Karpas-422 (cell line): ENCODE results near the gene PDE1C. TPM values are rescaled to one million over a fixed set of nuclear protein-coding genes. Genes with fewer than 3 reads are reported as not detected.
"Not testable (repeated sequence)": the region's sequence is repeated elsewhere in the genome, so short reads cannot be mapped to it uniquely, and the experiment has no call there.

Experiments
- DNase-seq: peaks from one replicate; pipeline ENCODE4 v3.0.0-alpha.2; 2015
- H2AFZ ChIP-seq: fragments of 200-600 bp; sonication (generic); 2 replicates; pipeline ENCODE4 v1.6.1; 2014; ENCODE audit warnings: antibody characterized with exemption, low read length, mixed read lengths
- H3K27ac ChIP-seq: fragments of 200-600 bp; sonication (generic); 2 replicates; pipeline ENCODE4 v1.5.1; 2014; ENCODE audit warnings: mild to moderate bottlenecking, low read length, moderate library complexity
- H3K27me3 ChIP-seq: fragments of 200-600 bp; sonication (generic); 2 replicates; pipeline ENCODE4 v1.6.1; 2014; ENCODE audit warnings: low read length, mixed read lengths
- H3K36me3 ChIP-seq: fragments of 200-600 bp; sonication (generic); 2 replicates; pipeline ENCODE4 v1.6.1; 2014; ENCODE audit warnings: low read length, mixed read lengths; ENCODE audit not compliant: insufficient read depth
- H3K4me1 ChIP-seq: fragments of 200-600 bp; sonication (generic); 2 replicates; pipeline ENCODE4 v1.6.1; 2014; ENCODE audit warnings: mild to moderate bottlenecking, low read length, mixed read lengths
- H3K4me2 ChIP-seq: fragments of 200-600 bp; sonication (generic); 2 replicates; pipeline ENCODE4 v1.6.1; 2014; ENCODE audit warnings: low read length, low read depth, mild to moderate bottlenecking; ENCODE audit not compliant: poor library complexity, severe bottlenecking
- H3K4me3 ChIP-seq: fragments of 200-600 bp; sonication (generic); 2 replicates; pipeline ENCODE4 v1.5.1; 2014; ENCODE audit warnings: mild to moderate bottlenecking, antibody characterized with exemption, low read length, mixed read lengths
- H3K79me2 ChIP-seq: fragments of 200-600 bp; sonication (generic); 2 replicates; pipeline ENCODE4 v1.6.1; 2014; ENCODE audit warnings: mild to moderate bottlenecking, low read length, mixed read lengths
- H3K9ac ChIP-seq: fragments of 200-600 bp; sonication (generic); 2 replicates; pipeline ENCODE4 v1.6.0; 2014; ENCODE audit warnings: low read length
- H3K9me2 ChIP-seq: fragments of 200-600 bp; sonication (generic), shearing (Covaris generic); replicated peaks from 2 replicates; pipeline ENCODE4 v1.6.0; 2014; ENCODE audit warnings: mild to moderate bottlenecking, low read length, moderate library complexity; ENCODE audit not compliant: insufficient read depth
- H3K9me3 ChIP-seq: fragments of 300-700, 200-600 bp; sonication (generic); 2 replicates; pipeline ENCODE4 v1.6.1; 2014; ENCODE audit warnings: low read length, mixed read lengths
- H4K20me1 ChIP-seq: fragments of 200-600 bp; sonication (generic); 2 replicates; pipeline ENCODE4 v1.6.1; 2014; ENCODE audit warnings: mild to moderate bottlenecking, antibody characterized with exemption, low read length, low read depth; ENCODE audit not compliant: insufficient read depth
- total RNA-seq: library from RNA; depleted of rRNA; stranded (reverse); fragments of >200 nt; shearing (Covaris generic); gene quantifications from 2 replicates; pipeline ENCODE4 v1.2.3, GENCODE V29; 2014; ENCODE audit warnings: low replicate concordance

The PDE1C gene
- total RNA-seq, 1 experiment from 2014 or later = not detected

GRCh38 chr7:32022966-32023365 lies 47.2 kb downstream of the PDE1C start:
- Histone ChIP-seq H3K9me3 (no peaks in the 10 kb centered on the region), H3K9ac (no peak overlapping the region), H3K27ac (no peak overlapping the region), H3K4me1 (no peaks in the 10 kb centered on the region), H3K4me3 (no peak overlapping the region), H3K9me2 (no peaks in the 10 kb centered on the region), H3K27me3 (no peaks in the 10 kb centered on the region), H3K36me3 (no peaks in the 10 kb centered on the region), H3K4me2 (no peak overlapping the region), H3K79me2 (no peaks in the 10 kb centered on the region), H4K20me1 (no peaks in the 10 kb centered on the region), H2AFZ (no peak overlapping the region)
- no peak for DNase-seq

GRCh38 chr7:32020551-32021159 lies 49.6 kb downstream of the PDE1C start:
- no peak overlapping the region for H2AFZ ChIP-seq
- no peak overlapping the region for H3K9ac ChIP-seq
- H3K9me3 ChIP-seq = no peaks in the 10 kb centered on the region
- H3K27ac ChIP-seq = no peak overlapping the region
- H3K27me3 ChIP-seq = no peaks in the 10 kb centered on the region
- no peak overlapping the region for H3K4me3 ChIP-seq
- no peaks in the 10 kb centered on the region for H3K36me3 ChIP-seq
- no peak for DNase-seq
- H4K20me1 ChIP-seq = no peaks in the 10 kb centered on the region
- no peaks in the 10 kb centered on the region for H3K79me2 ChIP-seq
- H3K4me2 ChIP-seq = no peak overlapping the region
- H3K4me1 ChIP-seq = no peaks in the 10 kb centered on the region
- H3K9me2 ChIP-seq = no peaks in the 10 kb centered on the region

- H3K4me3 ChIP-seq = no peak overlapping the region
- H3K27ac ChIP-seq = no peak overlapping the region
- H3K9ac ChIP-seq = no peak overlapping the region
- no peaks in the 10 kb centered on the region for H3K9me2 ChIP-seq
- no peak overlapping the region for H2AFZ ChIP-seq
- no peaks in the 10 kb centered on the region for H3K79me2 ChIP-seq
- H3K27me3 ChIP-seq = no peaks in the 10 kb centered on the region
- H3K36me3 ChIP-seq = no peaks in the 10 kb centered on the region
- H3K4me2 ChIP-seq = no peak overlapping the region
- DNase-seq = no peak
- H4K20me1 ChIP-seq = no peaks in the 10 kb centered on the region
- no peaks in the 10 kb centered on the region for H3K4me1 ChIP-seq
- no peaks in the 10 kb centered on the region for H3K9me3 ChIP-seq
These were observed 51.2 kb downstream of the PDE1C start for GRCh38 chr7:32018845-32019578.

- Histone ChIP-seq H3K27me3 (no peaks in the 10 kb centered on the region), H3K9me3 (no peaks in the 10 kb centered on the region), H3K9me2 (no peaks in the 10 kb centered on the region), H3K4me3 (no peak overlapping the region), H3K9ac (no peak overlapping the region), H3K27ac (no peak overlapping the region), H2AFZ (no peak overlapping the region), H3K79me2 (no peaks in the 10 kb centered on the region), H3K4me1 (no peaks in the 10 kb centered on the region), H3K4me2 (no peak overlapping the region), H4K20me1 (no peaks in the 10 kb centered on the region), H3K36me3 (no peaks in the 10 kb centered on the region)
- no peak for DNase-seq
These were observed 55.1 kb downstream of the PDE1C start for GRCh38 chr7:32015133-32015532.

GRCh38 chr7:32013471-32013870 lies 56.7 kb downstream of the PDE1C start:
- H4K20me1 ChIP-seq, H3K9me2 ChIP-seq, H3K4me1 ChIP-seq, H3K27ac ChIP-seq, H3K4me2 ChIP-seq, DNase-seq, H3K9ac ChIP-seq, H3K36me3 ChIP-seq, H3K9me3 ChIP-seq, H3K27me3 ChIP-seq, H3K4me3 ChIP-seq, H3K79me2 ChIP-seq, H2AFZ ChIP-seq: not testable (repeated sequence)

- Histone ChIP-seq H3K9ac (no peak overlapping the region), H3K27ac (no peak overlapping the region), H3K36me3 (no peaks in the 10 kb centered on the region), H2AFZ (no peak overlapping the region), H3K4me1 (no peaks in the 10 kb centered on the region), H3K4me2 (no peak overlapping the region), H3K4me3 (no peak overlapping the region), H3K79me2 (no peaks in the 10 kb centered on the region), H3K9me3 (peaks cover 5% of the 10 kb centered on the region; the same call in 1 of the 2 replicates), H3K27me3 (no peaks in the 10 kb centered on the region), H3K9me2 (no peaks in the 10 kb centered on the region), H4K20me1 (no peaks in the 10 kb centered on the region)
- no peak for DNase-seq
These were observed 64.6 kb downstream of the PDE1C start for GRCh38 chr7:32005577-32005976.

- Histone ChIP-seq H3K9ac (no peak overlapping the region), H3K4me1 (no peaks in the 10 kb centered on the region), H3K9me3 (peaks cover 5% of the 10 kb centered on the region; the same call in 1 of the 2 replicates), H2AFZ (no peak overlapping the region), H3K79me2 (no peaks in the 10 kb centered on the region), H3K36me3 (no peaks in the 10 kb centered on the region), H4K20me1 (no peaks in the 10 kb centered on the region), H3K4me2 (no peak overlapping the region), H3K4me3 (no peak overlapping the region), H3K9me2 (no peaks in the 10 kb centered on the region), H3K27ac (no peak overlapping the region), H3K27me3 (no peaks in the 10 kb centered on the region)
- no peak for DNase-seq
These were observed 68.3 kb downstream of the PDE1C start for GRCh38 chr7:32001948-32002347.

- H3K27me3 ChIP-seq = no peaks in the 10 kb centered on the region
- H3K9ac ChIP-seq = no peak overlapping the region
- H3K4me2 ChIP-seq = no peak overlapping the region
- H3K79me2 ChIP-seq = no peaks in the 10 kb centered on the region
- H3K36me3 ChIP-seq = no peaks in the 10 kb centered on the region
- H3K4me3 ChIP-seq = no peak overlapping the region
- H3K9me3 ChIP-seq = peaks cover 5% of the 10 kb centered on the region; the same call in 1 of the 2 replicates
- H3K9me2 ChIP-seq = no peaks in the 10 kb centered on the region
- no peaks in the 10 kb centered on the region for H4K20me1 ChIP-seq
- no peaks in the 10 kb centered on the region for H3K4me1 ChIP-seq
- no peak overlapping the region for H2AFZ ChIP-seq
- no peak for DNase-seq
- no peak overlapping the region for H3K27ac ChIP-seq
These were observed 72.8 kb downstream of the PDE1C start for GRCh38 chr7:31997423-31997822.
